ENCODE results near the gene OR52B2. TPM values are rescaled to one million over a fixed set of nuclear protein-coding genes. Genes with fewer than 3 reads are reported as not detected.

OR52B2 gene
- total RNA-seq, 1 donor from 2014 or later, result not detected

GRCh38 chr11:6203327-6203726 is 33.2 kb upstream of the OR52B2 start:
- Mint-ChIP-seq H3K36me3 (ENCODE audit: insufficient read depth) (peaks cover 2% of the 10 kb centered on the region), H3K27ac (no peak overlapping the region), H3K4me3 (ENCODE audit: low read depth) (no peak overlapping the region), H3K27me3 (no peaks in the 10 kb centered on the region), H3K4me1 (ENCODE audit: low read depth) (no peaks in the 10 kb centered on the region), H3K9me3 (ENCODE audit: low read depth) (no peaks in the 10 kb centered on the region)
- no peak for TF ChIP-seq CTCF (IDR thresholded peaks at IDR 0.05; ENCODE audit: unreplicated experiment)
- no peak for DNase-seq (ENCODE audit: low spot score, unreplicated experiment)

- no peak for TF ChIP-seq CTCF (IDR thresholded peaks at IDR 0.05; ENCODE audit: unreplicated experiment)
- Mint-ChIP-seq H3K36me3 (ENCODE audit: insufficient read depth) (peaks cover 1% of the 10 kb centered on the region), H3K27ac (no peak overlapping the region), H3K27me3 (no peaks in the 10 kb centered on the region), H3K9me3 (ENCODE audit: low read depth) (no peaks in the 10 kb centered on the region), H3K4me3 (ENCODE audit: low read depth) (no peak overlapping the region), H3K4me1 (ENCODE audit: low read depth) (no peaks in the 10 kb centered on the region)
- no peak for DNase-seq (ENCODE audit: low spot score, unreplicated experiment)
Measured at GRCh38 chr11:6202041-6202440, 31.9 kb upstream of the OR52B2 start.

DNA sequence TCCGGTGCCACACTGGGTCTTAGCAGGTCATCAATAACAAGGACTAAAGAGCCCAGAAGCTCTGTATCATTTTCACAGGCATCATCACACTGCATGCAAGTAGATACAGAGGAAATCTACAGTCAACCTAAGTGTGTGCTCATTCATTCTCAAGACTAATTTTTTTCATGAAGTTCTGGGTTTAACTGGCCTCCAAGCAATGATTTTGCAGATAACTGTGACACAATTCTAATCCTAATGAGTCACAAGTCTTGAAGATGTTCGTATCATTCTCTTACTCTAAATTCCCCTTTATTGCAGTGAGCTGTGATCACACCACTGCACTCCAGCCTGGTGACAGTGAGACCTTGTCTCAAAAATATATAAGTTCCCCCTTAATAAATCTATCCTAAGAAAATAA is 31.4 kb upstream of the OR52B2 start:
- Mint-ChIP-seq H3K4me1 (ENCODE audit: low read depth) (no peaks in the 10 kb centered on the region), H3K9me3 (ENCODE audit: low read depth) (no peaks in the 10 kb centered on the region), H3K4me3 (ENCODE audit: low read depth) (no peak overlapping the region), H3K27ac (no peak overlapping the region), H3K27me3 (no peaks in the 10 kb centered on the region), H3K36me3 (ENCODE audit: insufficient read depth) (no peaks in the 10 kb centered on the region)
- no peak for TF ChIP-seq CTCF (IDR thresholded peaks at IDR 0.05; ENCODE audit: unreplicated experiment)
- no peak for DNase-seq (ENCODE audit: low spot score, unreplicated experiment)

DNA sequence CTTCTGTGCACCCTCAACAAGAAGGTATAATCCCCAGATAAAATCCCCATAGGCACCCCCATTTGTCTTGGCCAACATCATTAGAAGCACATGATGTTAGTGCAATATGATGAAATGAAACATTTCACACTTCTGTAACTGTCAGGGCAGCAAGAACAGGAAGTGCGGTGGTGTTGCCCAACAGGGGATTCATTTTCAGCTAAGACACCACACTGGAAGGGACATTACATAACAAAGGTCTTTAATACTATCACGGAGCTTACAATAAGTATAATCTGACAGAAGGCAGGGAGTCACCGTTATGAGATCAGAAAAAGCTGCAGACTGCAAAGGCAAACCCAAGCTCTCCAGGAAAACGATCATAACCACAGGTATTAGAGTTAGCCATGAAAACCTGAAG is 30.8 kb upstream of the OR52B2 start:
- DNase-seq (ENCODE audit: low spot score, unreplicated experiment), result no peak
- Mint-ChIP-seq H3K9me3 (ENCODE audit: low read depth) (no peaks in the 10 kb centered on the region), H3K27me3 (no peaks in the 10 kb centered on the region), H3K36me3 (ENCODE audit: insufficient read depth) (no peaks in the 10 kb centered on the region), H3K27ac (no peak overlapping the region), H3K4me3 (ENCODE audit: low read depth) (no peak overlapping the region), H3K4me1 (ENCODE audit: low read depth) (no peaks in the 10 kb centered on the region)
- TF ChIP-seq CTCF (IDR thresholded peaks at IDR 0.05; ENCODE audit: unreplicated experiment), result no peak

GRCh38 chr11:6199174-6199810 is 29.2 kb upstream of the OR52B2 start, which contains the start of gene OR52W1:
OR52W1 (plus strand) TSS chr11:6199224; CDS start chr11:6199224, 0 bp downstream.
- H3K27ac Mint-ChIP-seq, result no peak within 1 kb of the TSS
- H3K9me3 Mint-ChIP-seq (ENCODE audit: low read depth), result no peaks in the 10 kb centered on the region
- DNase-seq (ENCODE audit: low spot score, unreplicated experiment), result no peak
- H3K4me1 Mint-ChIP-seq (ENCODE audit: low read depth), result no peaks in the 10 kb centered on the region
- H3K4me3 Mint-ChIP-seq (ENCODE audit: low read depth), result no peak within 1 kb of the TSS
- H3K36me3 Mint-ChIP-seq (ENCODE audit: insufficient read depth), result no peaks in the 10 kb centered on the region
- no peaks in the 10 kb centered on the region for H3K27me3 Mint-ChIP-seq
- TF ChIP-seq CTCF (IDR thresholded peaks at IDR 0.05; ENCODE audit: unreplicated experiment), result no peak
